ENCODE results near the gene M6PR.
A peak's percentile ranks its signal among the peaks of the same experiment; 100 is the strongest.

The M6PR gene

DNA sequence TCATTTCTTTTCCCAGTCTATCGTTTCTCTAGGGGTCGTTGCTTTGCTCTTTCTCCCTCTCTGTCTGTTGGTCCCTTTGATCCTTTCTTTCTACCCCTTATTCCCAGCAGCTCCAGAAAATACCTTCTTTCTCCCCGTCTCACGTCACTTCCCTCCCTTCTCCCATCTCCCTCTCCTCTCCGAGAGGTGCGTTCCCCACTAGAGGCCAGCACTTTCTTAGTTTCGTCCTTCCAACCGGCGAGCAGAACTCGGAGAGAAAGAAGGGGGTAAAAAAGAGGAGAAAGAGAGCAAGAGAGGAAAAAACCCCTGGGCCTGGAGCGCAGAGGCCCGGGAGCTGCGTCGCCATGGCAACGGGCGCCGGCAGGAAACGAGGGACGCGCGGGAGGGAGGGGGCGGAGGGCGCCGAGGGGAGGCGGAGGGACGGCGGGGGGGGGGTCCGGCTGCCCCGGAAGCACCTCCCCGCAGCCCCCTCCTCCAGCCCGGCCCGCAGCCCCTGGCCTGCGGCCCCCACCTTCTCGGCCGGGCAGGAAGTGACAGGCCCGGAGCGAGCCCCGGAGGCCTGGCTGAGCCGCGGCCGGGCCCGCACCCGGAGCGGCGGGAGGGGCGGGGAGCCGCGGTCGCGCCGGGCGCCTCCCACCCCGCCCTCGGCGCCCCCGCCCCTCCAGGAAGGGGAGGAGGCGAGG lies 35.3 kb downstream of the M6PR start, which contains the start of gene PHC1:
Gene PHC1, plus strand, starts transcription at position 477 of the 683 bp plus-strand sequence. CDS start 3,169 bp downstream, outside the sequence.
- TF ChIP-seq CREB1 (IDR thresholded peaks at IDR 0.05; ENCODE audit: low read depth) (peak; percentile 29), EGR1 (IDR thresholded peaks at IDR 0.05) (0 out of 2 replicates have a peak, but pooled peaks have one; percentile 26), ZBTB7A (IDR thresholded peaks at IDR 0.05; ENCODE audit: low read depth) (peak; percentile 49; the same call in 1 of the 2 replicates)
- TF ChIP-seq, protein P1, sequence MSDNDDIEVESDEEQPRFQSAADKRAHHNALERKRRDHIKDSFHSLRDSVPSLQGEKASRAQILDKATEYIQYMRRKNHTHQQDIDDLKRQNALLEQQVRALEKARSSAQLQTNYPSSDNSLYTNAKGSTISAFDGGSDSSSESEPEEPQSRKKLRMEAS (IDR thresholded peaks at IDR 0.05) = peak; percentile 27; the same call in 1 of the 2 replicates

DNA sequence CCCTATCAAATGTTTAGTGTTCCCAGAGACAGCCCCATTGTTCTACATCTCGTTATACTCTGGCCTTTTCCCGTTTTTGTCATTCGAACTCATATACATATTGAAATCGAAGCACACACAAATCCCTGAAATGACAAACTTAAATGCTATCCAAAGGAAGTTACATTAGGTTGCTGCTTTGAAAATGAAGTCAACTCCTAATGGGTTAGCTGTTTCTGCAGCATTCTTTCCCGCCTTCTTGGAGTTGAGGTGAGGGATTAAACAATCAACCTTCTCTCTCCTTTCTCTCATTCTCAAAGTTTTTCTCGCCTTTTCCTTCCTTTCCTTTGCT lies 35.8 kb downstream of the M6PR start:
- TF ChIP-seq CEBPB (IDR thresholded peaks at IDR 0.05) = no peak
- TF ChIP-seq ZBTB7A (IDR thresholded peaks at IDR 0.05; ENCODE audit: low read depth) = no peak
- TF ChIP-seq, protein P2, sequence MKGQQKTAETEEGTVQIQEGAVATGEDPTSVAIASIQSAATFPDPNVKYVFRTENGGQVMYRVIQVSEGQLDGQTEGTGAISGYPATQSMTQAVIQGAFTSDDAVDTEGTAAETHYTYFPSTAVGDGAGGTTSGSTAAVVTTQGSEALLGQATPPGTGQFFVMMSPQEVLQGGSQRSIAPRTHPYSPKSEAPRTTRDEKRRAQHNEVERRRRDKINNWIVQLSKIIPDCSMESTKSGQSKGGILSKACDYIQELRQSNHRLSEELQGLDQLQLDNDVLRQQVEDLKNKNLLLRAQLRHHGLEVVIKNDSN (IDR thresholded peaks at IDR 0.05) = no peak
- TF ChIP-seq TCF12 (IDR thresholded peaks at IDR 0.05; ENCODE audit: low read depth) = no peak
- TF ChIP-seq EP300 (IDR thresholded peaks at IDR 0.05; ENCODE audit: borderline replicate concordance) = no peak

DNA sequence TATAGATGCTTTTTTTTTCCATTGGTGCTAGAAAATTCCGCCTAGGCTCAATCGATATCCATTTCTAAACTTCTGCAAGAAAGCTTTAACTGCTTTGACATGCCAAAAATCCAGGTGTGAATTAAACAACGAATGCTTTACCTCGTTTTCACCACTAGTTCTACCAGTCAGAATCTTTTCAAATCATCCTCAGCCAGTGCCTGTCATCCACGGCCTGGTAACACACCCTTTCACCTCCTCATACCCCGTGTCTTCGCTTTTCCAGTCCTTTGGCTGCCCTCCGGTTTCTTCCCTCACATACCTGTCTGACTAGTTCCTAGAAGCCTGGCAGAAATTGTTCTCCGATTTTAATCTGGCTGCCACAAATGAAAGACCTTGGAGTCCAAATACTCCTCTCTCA lies 36.5 kb downstream of the M6PR start:
- no peak for TF ChIP-seq RAD21 (IDR thresholded peaks at IDR 0.05; ENCODE audit: low read depth)
- no peak for TF ChIP-seq ZBTB7A (IDR thresholded peaks at IDR 0.05; ENCODE audit: low read depth)
- no peak for TF ChIP-seq YY1 (IDR thresholded peaks at IDR 0.05; ENCODE audit: low read depth)
- TF ChIP-seq, protein P2 (IDR thresholded peaks at IDR 0.05) = no peak
- no peak for TF ChIP-seq EGR1 (IDR thresholded peaks at IDR 0.05)
- no peak for TF ChIP-seq CREB1 (IDR thresholded peaks at IDR 0.05; ENCODE audit: low read depth)
- no peak for TF ChIP-seq TAF1 (IDR thresholded peaks at IDR 0.05; ENCODE audit: low read depth)
- TF ChIP-seq TEAD4 (IDR thresholded peaks at IDR 0.05) = no peak
- TF ChIP-seq NFIC (IDR thresholded peaks at IDR 0.05) = no peak

DNA sequence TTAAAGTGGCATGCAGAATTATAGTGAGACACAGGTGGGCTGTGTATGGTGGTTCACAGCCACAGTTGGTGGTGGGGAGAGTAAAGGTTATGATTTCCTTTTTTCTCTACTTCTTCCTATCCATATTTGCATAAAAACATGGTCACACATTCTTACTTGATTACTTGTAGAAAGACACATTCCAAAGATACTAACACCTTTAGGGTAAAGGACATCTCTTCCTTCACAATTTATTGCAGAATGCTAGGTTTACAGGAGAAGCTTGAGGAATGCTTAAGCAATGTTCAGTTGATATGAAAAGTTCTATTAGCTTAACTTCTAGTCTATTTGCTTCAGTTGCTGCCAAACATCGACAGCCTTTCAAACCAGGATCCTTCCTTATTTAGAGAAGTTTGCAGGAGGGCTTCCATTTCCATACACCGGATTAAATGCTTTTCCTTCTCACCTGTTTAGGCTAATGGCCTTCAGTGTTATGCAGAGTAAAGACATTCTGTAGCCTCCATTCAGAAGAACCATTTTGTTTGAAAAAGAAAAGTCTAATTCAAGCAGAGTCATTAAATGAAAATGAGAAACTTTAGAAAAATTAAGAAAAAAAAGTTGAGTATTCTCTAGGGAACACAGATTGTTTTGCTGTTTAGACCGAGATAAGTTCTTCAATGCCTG lies 37.7 kb downstream of the M6PR start:
- TF ChIP-seq NFIC (IDR thresholded peaks at IDR 0.05) (no peak), EGR1 (IDR thresholded peaks at IDR 0.05) (no peak), TEAD4 (IDR thresholded peaks at IDR 0.05) (no peak), FOXM1 (IDR thresholded peaks at IDR 0.05; ENCODE audit: borderline replicate concordance, low read depth) (no peak), TCF12 (IDR thresholded peaks at IDR 0.05; ENCODE audit: low read depth) (no peak)
- TF ChIP-seq, protein P3, sequence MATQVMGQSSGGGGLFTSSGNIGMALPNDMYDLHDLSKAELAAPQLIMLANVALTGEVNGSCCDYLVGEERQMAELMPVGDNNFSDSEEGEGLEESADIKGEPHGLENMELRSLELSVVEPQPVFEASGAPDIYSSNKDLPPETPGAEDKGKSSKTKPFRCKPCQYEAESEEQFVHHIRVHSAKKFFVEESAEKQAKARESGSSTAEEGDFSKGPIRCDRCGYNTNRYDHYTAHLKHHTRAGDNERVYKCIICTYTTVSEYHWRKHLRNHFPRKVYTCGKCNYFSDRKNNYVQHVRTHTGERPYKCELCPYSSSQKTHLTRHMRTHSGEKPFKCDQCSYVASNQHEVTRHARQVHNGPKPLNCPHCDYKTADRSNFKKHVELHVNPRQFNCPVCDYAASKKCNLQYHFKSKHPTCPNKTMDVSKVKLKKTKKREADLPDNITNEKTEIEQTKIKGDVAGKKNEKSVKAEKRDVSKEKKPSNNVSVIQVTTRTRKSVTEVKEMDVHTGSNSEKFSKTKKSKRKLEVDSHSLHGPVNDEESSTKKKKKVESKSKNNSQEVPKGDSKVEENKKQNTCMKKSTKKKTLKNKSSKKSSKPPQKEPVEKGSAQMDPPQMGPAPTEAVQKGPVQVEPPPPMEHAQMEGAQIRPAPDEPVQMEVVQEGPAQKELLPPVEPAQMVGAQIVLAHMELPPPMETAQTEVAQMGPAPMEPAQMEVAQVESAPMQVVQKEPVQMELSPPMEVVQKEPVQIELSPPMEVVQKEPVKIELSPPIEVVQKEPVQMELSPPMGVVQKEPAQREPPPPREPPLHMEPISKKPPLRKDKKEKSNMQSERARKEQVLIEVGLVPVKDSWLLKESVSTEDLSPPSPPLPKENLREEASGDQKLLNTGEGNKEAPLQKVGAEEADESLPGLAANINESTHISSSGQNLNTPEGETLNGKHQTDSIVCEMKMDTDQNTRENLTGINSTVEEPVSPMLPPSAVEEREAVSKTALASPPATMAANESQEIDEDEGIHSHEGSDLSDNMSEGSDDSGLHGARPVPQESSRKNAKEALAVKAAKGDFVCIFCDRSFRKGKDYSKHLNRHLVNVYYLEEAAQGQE (IDR thresholded peaks at IDR 0.05; ENCODE audit: low read depth) = no peak
- TF ChIP-seq, protein P2 (IDR thresholded peaks at IDR 0.05) = no peak

DNA sequence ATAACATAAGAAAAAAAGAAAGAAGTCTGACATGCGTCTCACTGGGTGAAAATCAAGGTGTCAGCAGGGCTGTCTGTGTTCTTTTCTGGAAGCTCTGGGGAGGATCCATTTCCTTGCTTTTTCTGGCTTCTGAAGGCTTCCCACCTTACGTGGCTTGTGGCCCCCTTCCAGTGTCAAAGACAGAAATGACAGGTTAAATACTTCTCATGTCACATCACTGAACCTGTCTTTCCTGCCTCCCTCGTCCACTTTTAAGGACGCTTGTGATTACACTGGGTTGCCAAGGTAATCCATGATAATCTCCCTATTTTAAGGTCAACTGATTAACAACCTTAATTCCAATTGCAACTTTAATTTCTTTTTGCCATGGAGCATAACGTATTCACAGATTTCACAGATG lies 39.7 kb downstream of the M6PR start:
- TF ChIP-seq RAD21 (IDR thresholded peaks at IDR 0.05; ENCODE audit: low read depth) (no peak), TEAD4 (IDR thresholded peaks at IDR 0.05) (no peak), YY1 (IDR thresholded peaks at IDR 0.05; ENCODE audit: low read depth) (no peak), CEBPB (IDR thresholded peaks at IDR 0.05) (no peak), TAF1 (IDR thresholded peaks at IDR 0.05; ENCODE audit: low read depth) (no peak), ZBTB7A (IDR thresholded peaks at IDR 0.05; ENCODE audit: low read depth) (no peak), CREB1 (IDR thresholded peaks at IDR 0.05; ENCODE audit: low read depth) (no peak), TCF12 (IDR thresholded peaks at IDR 0.05; ENCODE audit: low read depth) (no peak), NFIC (IDR thresholded peaks at IDR 0.05) (no peak)
- TF ChIP-seq, protein P1 (IDR thresholded peaks at IDR 0.05) = no peak

DNA sequence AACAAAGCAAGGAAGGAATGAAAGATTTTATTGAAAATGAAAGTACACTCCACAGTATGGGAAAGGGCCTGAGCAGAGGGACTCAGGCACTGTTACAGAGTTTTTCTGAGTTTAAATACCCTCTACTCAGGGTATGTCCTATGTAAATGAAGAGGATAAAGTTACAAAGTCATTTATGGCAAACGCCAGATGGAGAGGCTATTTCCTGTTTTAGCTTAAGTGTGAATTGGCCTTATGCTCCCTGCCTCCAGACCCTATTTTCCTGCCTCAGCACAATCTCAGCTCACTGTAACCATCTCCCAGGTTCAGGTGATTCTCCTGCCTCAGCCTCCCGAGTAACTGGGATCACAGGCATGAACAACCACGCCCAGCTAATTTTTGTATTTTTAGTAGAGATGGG lies 41.9 kb downstream of the M6PR start:
- no peak for TF ChIP-seq TAF1 (IDR thresholded peaks at IDR 0.05; ENCODE audit: low read depth)
- TF ChIP-seq TCF12 (IDR thresholded peaks at IDR 0.05; ENCODE audit: low read depth) = no peak
- no peak for TF ChIP-seq CEBPB (IDR thresholded peaks at IDR 0.05)
- TF ChIP-seq, protein P1 (IDR thresholded peaks at IDR 0.05) = no peak
- TF ChIP-seq FOXM1 (IDR thresholded peaks at IDR 0.05; ENCODE audit: borderline replicate concordance, low read depth) = no peak
- TF ChIP-seq ZBTB7A (IDR thresholded peaks at IDR 0.05; ENCODE audit: low read depth) = no peak
- TF ChIP-seq, protein P3 (IDR thresholded peaks at IDR 0.05; ENCODE audit: low read depth) = no peak
- TF ChIP-seq EP300 (IDR thresholded peaks at IDR 0.05; ENCODE audit: borderline replicate concordance) = no peak
- no peak for TF ChIP-seq NFIC (IDR thresholded peaks at IDR 0.05)
- TF ChIP-seq EGR1 (IDR thresholded peaks at IDR 0.05) = no peak
- TF ChIP-seq, protein P2 (IDR thresholded peaks at IDR 0.05) = no peak
- no peak for TF ChIP-seq CREB1 (IDR thresholded peaks at IDR 0.05; ENCODE audit: low read depth)
- TF ChIP-seq YY1 (IDR thresholded peaks at IDR 0.05; ENCODE audit: low read depth) = no peak
- no peak for TF ChIP-seq RAD21 (IDR thresholded peaks at IDR 0.05; ENCODE audit: low read depth)
- no peak for TF ChIP-seq TEAD4 (IDR thresholded peaks at IDR 0.05)
